SK-N-SH (cell line): ENCODE results near the gene OR6C65. TPM values are rescaled to one million over a fixed set of nuclear protein-coding genes. Genes with fewer than 3 reads are reported as not detected.

ENCODE experiments used
- CTCF ChIA-PET: fragments of 300-600, 350-600 bp; formaldehyde crosslinking; extraction: SDS; loops from one replicate; lab custom pipeline; 2021; lab: Yijun Ruan, JAX
- POLR2A ChIA-PET: fragments of 350-600 bp; sonication (Branson Sonifier 250); formaldehyde crosslinking; extraction: SDS; loops from one replicate; lab custom pipeline; 2020; ENCODE audit warnings: antibody characterized with exemption, inconsistent platforms; lab: Yijun Ruan, JAX
- DNase-seq: peaks from one replicate; pipeline ENCODE4 v3.0.0; 2012
- H2AFZ ChIP-seq: fragments of 200-600 bp; sonication (generic); 2 replicates; pipeline ENCODE4 v1.8.1; 2016; ENCODE audit warnings: antibody characterized with exemption, mild to moderate bottlenecking, low read depth
- H3F3A ChIP-seq: fragments of 200-600 bp; sonication (generic); replicated peaks from 2 replicates; pipeline ENCODE3; 2016; ENCODE audit warnings: antibody characterized with exemption, mild to moderate bottlenecking; ENCODE audit not compliant: insufficient read depth
- H3K27ac ChIP-seq, 2 experiments: fragments of 200-500 bp in 1 of 2; fragments of 200-600 bp in 1 of 2; sonication (Bioruptor generic) in 1 of 2; sonication (generic), shearing (Covaris generic) in 1 of 2; 2 replicates each; pipeline versions ENCODE4 v1.5.1 to v1.6.1; 2014 to 2016; ENCODE audit warnings: low read depth in 2 of 2, inconsistent platforms in 1 of 2, low read length in 1 of 2, mild to moderate bottlenecking in 1 of 2, mixed read lengths in 1 of 2
- H3K27me3 ChIP-seq: fragments of 200-600 bp; sonication (generic), shearing (Covaris generic); 2 replicates; pipeline ENCODE4 v1.6.1; 2016; ENCODE audit warnings: mixed run types; ENCODE audit not compliant: insufficient read depth
- H3K36me3 ChIP-seq, 2 experiments: fragments of 200-500 bp in 1 of 2; fragments of 200-600 bp in 1 of 2; sonication (Bioruptor generic) in 1 of 2; sonication (generic) in 1 of 2; replicated peaks in 1 of 2; 2 replicates each; pipeline versions ENCODE3 to v1.5.1; 2014 to 2016; ENCODE audit warnings: low read length in 1 of 2, mild to moderate bottlenecking in 1 of 2; ENCODE audit not compliant: insufficient read depth in 2 of 2, control insufficient read depth in 1 of 2
- H3K4me1 ChIP-seq, 2 experiments: fragments of 200-500 bp in 1 of 2; fragments of 200-600 bp in 1 of 2; sonication (Bioruptor generic) in 1 of 2; sonication (generic), shearing (Covaris generic) in 1 of 2; 2 replicates each; pipeline versions ENCODE4 v1.5.1 to v1.6.1; 2014 to 2016; ENCODE audit warnings: low read depth in 1 of 2, low read length in 1 of 2, mixed run types in 1 of 2; ENCODE audit not compliant: insufficient read depth in 2 of 2, control insufficient read depth in 1 of 2
- H3K4me2 ChIP-seq: fragments of 200-600 bp; sonication (generic), shearing (Covaris generic); 2 replicates; pipeline ENCODE4 v1.6.1; 2017; ENCODE audit warnings: mixed run types
- H3K4me3 ChIP-seq, 2 experiments: fragments of 200-500 bp in 1 of 2; fragments of 200-600 bp in 1 of 2; sonication (Bioruptor generic) in 1 of 2; sonication (generic), shearing (Covaris generic) in 1 of 2; 2 replicates each; pipeline versions ENCODE4 v1.5.1 to v1.8.1; 2014 to 2016; ENCODE audit warnings: low read depth in 2 of 2, inconsistent platforms in 1 of 2, low read length in 1 of 2, mild to moderate bottlenecking in 1 of 2, mixed read lengths in 1 of 2, moderate library complexity in 1 of 2
- H3K79me2 ChIP-seq: fragments of 200-600 bp; sonication (generic); 2 replicates; pipeline ENCODE4 v1.8.1; 2017; ENCODE audit warnings: mild to moderate bottlenecking; ENCODE audit not compliant: insufficient read depth
- H3K9ac ChIP-seq: fragments of 200-600 bp; sonication (generic); 2 replicates; pipeline ENCODE4 v1.6.1; 2017; ENCODE audit warnings: mixed run types
- H3K9me2 ChIP-seq: fragments of 200-600 bp; sonication (generic); 2 replicates; pipeline ENCODE4 v1.6.1; 2017; ENCODE audit warnings: mixed run types
- H3K9me3 ChIP-seq: fragments of 200-600 bp; sonication (generic); 2 replicates; pipeline ENCODE4 v1.6.1; 2017; ENCODE audit warnings: mixed run types, mild to moderate bottlenecking, moderate library complexity
- H4K20me1 ChIP-seq: fragments of 200-600 bp; sonication (generic); 2 replicates; pipeline ENCODE4 v1.6.1; 2017; ENCODE audit warnings: mild to moderate bottlenecking, mixed run types; ENCODE audit not compliant: insufficient read depth
- ELF1 ChIP-seq: IDR thresholded peaks from 2 replicates; pipeline ENCODE4 v1.4.0; 2012
- EP300 ChIP-seq, 2 experiments: IDR thresholded peaks; 2 replicates each; pipeline versions ENCODE4 v1.4.0 to v1.6.1; 2012; ENCODE audit warnings: borderline replicate concordance in 1 of 2, low read depth in 1 of 2, low read length in 1 of 2
- EZH2phosphoT487 ChIP-seq: fragments of 200-600 bp; sonication (generic); IDR thresholded peaks from 2 replicates; pipeline ENCODE4 v1.6.1; 2017; ENCODE audit warnings: low read depth, mixed run types, mild to moderate bottlenecking, antibody characterized with exemption, moderate library complexity, borderline replicate concordance
- FOSL2 ChIP-seq: IDR thresholded peaks from 2 replicates; pipeline ENCODE4 v1.4.0; 2012; ENCODE audit warnings: low read depth, mild to moderate bottlenecking, moderate library complexity, borderline replicate concordance
- FOXJ3 ChIP-seq: sonication (generic); formaldehyde crosslinking; IDR thresholded peaks from 2 replicates; pipeline ENCODE4 v1.5.1; 2020; ENCODE audit warnings: mild to moderate bottlenecking, missing genetic modification reagents
- GABPA ChIP-seq: IDR thresholded peaks from 2 replicates; pipeline ENCODE4 v1.4.0; 2012; ENCODE audit warnings: low read depth, mild to moderate bottlenecking
- GATA2 ChIP-seq: sonication (generic); formaldehyde crosslinking; IDR thresholded peaks from 2 replicates; pipeline ENCODE4 v1.5.0; 2020; ENCODE audit warnings: mild to moderate bottlenecking, missing genetic modification reagents
- JUND ChIP-seq: IDR thresholded peaks from 2 replicates; pipeline ENCODE4 v1.4.0; 2012
- MEF2A ChIP-seq: IDR thresholded peaks from 2 replicates; pipeline ENCODE4 v1.4.0; 2012; ENCODE audit warnings: low read depth, borderline replicate concordance
- MXI1 ChIP-seq: IDR thresholded peaks from 2 replicates; pipeline ENCODE4 v1.6.1; 2012; ENCODE audit warnings: mild to moderate bottlenecking, low read depth, low read length, improper control_type of control experiment
- NFIC ChIP-seq: IDR thresholded peaks from 2 replicates; pipeline ENCODE4 v1.4.0; 2012; ENCODE audit warnings: borderline replicate concordance
- RAD21 ChIP-seq: IDR thresholded peaks from 2 replicates; pipeline ENCODE4 v1.6.1; 2012; ENCODE audit warnings: mild to moderate bottlenecking, low read length
- RFX5 ChIP-seq: IDR thresholded peaks from 2 replicates; pipeline ENCODE4 v1.6.1; 2012; ENCODE audit warnings: mild to moderate bottlenecking, improper control_type of control experiment, low read length
- TEAD4 ChIP-seq: IDR thresholded peaks from 2 replicates; pipeline ENCODE4 v1.4.0; 2012; ENCODE audit warnings: mild to moderate bottlenecking, borderline replicate concordance; ENCODE audit not compliant: insufficient read depth
- WGBS: methylation state at CpG from one replicate; pipeline ENCODE4 v1.1.6; 2017; ENCODE audit warnings: low lambda C conversion rate; 5-methylcytosine and 5-hydroxymethylcytosine counted together
- polyA plus RNA-seq, 3 experiments: library from polyadenylated mRNA; depleted of rRNA; stranded (reverse); fragments of >200 nt; gene quantifications; 2 replicates each; pipeline ENCODE4 v1.2.3, GENCODE V29; 2012
- TF ChIP-seq, protein P1 (sequence below): IDR thresholded peaks from 2 replicates; pipeline ENCODE4 v1.4.0; 2012; ENCODE audit warnings: low read depth
- TF ChIP-seq, protein P2 (sequence below): IDR thresholded peaks from 2 replicates; pipeline ENCODE4 v1.4.0; 2012; ENCODE audit warnings: low read depth, borderline replicate concordance
- TF ChIP-seq, protein P3 (sequence below): fragments of 150-350 bp; IDR thresholded peaks from 2 replicates; pipeline ENCODE4 v1.6.1; 2016; ENCODE audit warnings: mild to moderate bottlenecking, low read depth, low read length
- TF ChIP-seq, protein P4 (sequence below): IDR thresholded peaks from 2 replicates; pipeline ENCODE4 v1.4.0; 2012; ENCODE audit warnings: low read depth, borderline replicate concordance

Gene OR6C65
- polyA plus RNA-seq, 1 of the 3 experiments (the other 2 are of a cell fraction): not detected

DNA sequence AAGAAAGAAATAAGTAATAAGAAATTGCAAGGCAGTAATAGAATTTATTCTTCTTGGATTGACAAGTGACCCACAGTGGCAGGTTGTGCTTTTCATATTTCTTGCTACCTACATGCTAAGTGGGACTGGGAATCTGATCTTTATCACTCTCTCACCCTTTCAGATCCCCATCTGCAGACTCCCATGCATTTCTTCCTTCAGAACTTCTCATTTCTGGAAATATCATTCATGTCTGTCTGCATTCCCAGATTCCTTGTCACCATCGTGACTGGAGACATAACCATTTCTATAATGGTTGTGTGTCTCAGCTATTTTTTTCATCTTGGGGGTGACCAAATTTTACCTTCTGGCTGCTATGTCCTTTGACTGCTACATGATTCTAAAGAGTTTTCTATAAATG is 4.0 kb upstream of the OR6C65 start:
- H3K27ac ChIP-seq: no peak overlapping the region
- no peaks in the 10 kb centered on the region for H3F3A ChIP-seq
- peaks cover 10% of the 10 kb centered on the region; the same call in 1 of the 2 replicates for H3K27me3 ChIP-seq
- ChIA-PET CTCF (no interaction called here), POLR2A (no interaction called here)
- no peak overlapping the region for H2AFZ ChIP-seq
- H3K4me3 ChIP-seq: no peak overlapping the region
- H3K9me3 ChIP-seq: no peaks in the 10 kb centered on the region
- no peaks in the 10 kb centered on the region for H3K9me2 ChIP-seq
- no peak overlapping the region for H3K4me2 ChIP-seq
- H3K79me2 ChIP-seq: no peaks in the 10 kb centered on the region
- DNase-seq: no peak
- WGBS: 0% methylated on average over 1 of the region's 1 CpG
- no peaks in the 10 kb centered on the region for H4K20me1 ChIP-seq
- TF ChIP-seq RFX5 (no peak), RAD21 (no peak), NFIC (no peak), GATA2 (CRISPR knock-in tag) (no peak), JUND (no peak), FOXJ3 (CRISPR knock-in tag) (no peak), MXI1 (no peak), GABPA (no peak), EP300 (IDR thresholded peaks at IDR 0.05; ENCODE audit: borderline replicate concordance in 1 of 2, low read depth in 1 of 2, low read length in 1 of 2) (no peak), TEAD4 (no peak), MEF2A (no peak), ELF1 (no peak), FOSL2 (no peak), EZH2phosphoT487 (no peak)
- TF ChIP-seq, protein P1, sequence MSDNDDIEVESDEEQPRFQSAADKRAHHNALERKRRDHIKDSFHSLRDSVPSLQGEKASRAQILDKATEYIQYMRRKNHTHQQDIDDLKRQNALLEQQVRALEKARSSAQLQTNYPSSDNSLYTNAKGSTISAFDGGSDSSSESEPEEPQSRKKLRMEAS: no peak
- TF ChIP-seq, protein P2, sequence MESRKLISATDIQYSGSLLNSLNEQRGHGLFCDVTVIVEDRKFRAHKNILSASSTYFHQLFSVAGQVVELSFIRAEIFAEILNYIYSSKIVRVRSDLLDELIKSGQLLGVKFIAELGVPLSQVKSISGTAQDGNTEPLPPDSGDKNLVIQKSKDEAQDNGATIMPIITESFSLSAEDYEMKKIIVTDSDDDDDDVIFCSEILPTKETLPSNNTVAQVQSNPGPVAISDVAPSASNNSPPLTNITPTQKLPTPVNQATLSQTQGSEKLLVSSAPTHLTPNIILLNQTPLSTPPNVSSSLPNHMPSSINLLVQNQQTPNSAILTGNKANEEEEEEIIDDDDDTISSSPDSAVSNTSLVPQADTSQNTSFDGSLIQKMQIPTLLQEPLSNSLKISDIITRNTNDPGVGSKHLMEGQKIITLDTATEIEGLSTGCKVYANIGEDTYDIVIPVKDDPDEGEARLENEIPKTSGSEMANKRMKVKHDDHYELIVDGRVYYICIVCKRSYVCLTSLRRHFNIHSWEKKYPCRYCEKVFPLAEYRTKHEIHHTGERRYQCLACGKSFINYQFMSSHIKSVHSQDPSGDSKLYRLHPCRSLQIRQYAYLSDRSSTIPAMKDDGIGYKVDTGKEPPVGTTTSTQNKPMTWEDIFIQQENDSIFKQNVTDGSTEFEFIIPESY: no peak
- TF ChIP-seq, protein P3, sequence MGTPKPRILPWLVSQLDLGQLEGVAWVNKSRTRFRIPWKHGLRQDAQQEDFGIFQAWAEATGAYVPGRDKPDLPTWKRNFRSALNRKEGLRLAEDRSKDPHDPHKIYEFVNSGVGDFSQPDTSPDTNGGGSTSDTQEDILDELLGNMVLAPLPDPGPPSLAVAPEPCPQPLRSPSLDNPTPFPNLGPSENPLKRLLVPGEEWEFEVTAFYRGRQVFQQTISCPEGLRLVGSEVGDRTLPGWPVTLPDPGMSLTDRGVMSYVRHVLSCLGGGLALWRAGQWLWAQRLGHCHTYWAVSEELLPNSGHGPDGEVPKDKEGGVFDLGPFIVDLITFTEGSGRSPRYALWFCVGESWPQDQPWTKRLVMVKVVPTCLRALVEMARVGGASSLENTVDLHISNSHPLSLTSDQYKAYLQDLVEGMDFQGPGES: no peak
- TF ChIP-seq, protein P4, sequence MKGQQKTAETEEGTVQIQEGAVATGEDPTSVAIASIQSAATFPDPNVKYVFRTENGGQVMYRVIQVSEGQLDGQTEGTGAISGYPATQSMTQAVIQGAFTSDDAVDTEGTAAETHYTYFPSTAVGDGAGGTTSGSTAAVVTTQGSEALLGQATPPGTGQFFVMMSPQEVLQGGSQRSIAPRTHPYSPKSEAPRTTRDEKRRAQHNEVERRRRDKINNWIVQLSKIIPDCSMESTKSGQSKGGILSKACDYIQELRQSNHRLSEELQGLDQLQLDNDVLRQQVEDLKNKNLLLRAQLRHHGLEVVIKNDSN: no peak
- TF ChIP-seq, all 33 proteins: peak for 0
- H3K9ac ChIP-seq: no peak overlapping the region
- no peaks in the 10 kb centered on the region for H3K36me3 ChIP-seq
- H3K4me1 ChIP-seq: no peaks in the 10 kb centered on the region
